Activated CD4-positive, CD25-positive, alpha-beta regulatory T cell treated with anti-CD3 and anti-CD28 coated beads, Interleukin-2, amount 50 U/mL, for 16 hours (primary cell): ENCODE results near the gene SAP25.
A peak's percentile ranks its signal among the peaks of the same experiment; 100 is the strongest.

Experiments used
- DNase-seq: peaks from one replicate; pipeline ENCODE4 v3.0.0-alpha.2; 2020; ENCODE audit warnings: low read depth, low spot score

SAP25 gene

DNA sequence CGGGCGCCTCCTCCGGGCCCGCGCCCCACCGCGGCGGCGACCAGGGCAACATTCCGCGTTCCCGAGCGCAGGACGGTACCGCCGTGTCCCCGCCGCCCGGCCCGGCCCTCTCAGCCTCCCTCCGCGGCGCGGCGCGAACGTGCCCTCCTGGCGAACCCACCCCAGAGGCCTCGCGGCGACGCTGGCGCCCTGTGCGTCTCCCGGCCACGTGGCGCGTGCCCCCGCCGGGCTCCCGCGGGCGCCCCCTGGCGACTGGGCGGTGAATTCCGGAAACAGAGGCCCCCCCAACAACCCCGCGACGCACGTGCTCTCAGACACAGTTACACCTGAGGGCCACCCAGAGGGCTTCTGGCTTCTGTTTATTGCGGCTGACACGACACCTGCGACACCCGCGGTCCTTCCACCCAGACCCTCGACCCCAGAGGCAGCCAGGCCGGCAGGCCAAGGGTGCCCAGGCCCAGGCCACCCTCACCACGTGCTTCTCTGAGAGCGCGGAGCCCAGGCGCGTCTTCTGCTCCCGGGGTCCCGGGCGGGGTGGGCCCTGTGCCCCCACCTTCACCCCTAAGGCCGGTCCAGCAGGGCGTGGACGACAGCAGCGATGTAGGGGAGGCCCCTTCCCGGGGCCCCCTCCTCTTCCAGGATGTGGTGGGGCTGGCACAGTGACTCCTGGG, at the start of gene SAP25:
Gene SAP25 (minus strand): TSS at position 210 of the 671 bp plus-strand sequence. CDS start 158 bp downstream, at position 52.
- no peak for DNase-seq

DNA sequence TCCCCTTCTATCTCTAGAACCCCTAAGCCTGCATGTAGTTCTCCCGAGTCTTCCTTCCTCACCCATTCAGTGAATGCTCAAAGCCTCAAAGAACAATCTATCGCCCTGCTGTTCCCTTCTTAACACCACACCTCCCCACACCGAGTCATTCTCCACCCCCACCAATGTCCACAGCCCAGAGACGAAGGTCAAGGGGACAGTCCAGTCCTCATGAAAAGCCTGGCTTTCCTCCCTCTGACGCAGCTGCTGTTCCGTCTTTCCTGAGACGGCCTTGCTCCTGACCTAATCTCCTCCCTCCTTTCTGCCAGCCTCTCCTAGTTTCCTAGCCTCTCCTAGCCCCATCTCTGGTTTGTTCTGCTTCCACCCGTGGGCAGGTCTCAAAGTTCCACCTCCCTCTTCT, 47.9 kb upstream of the SAP25 start:
- no peak for DNase-seq

DNA sequence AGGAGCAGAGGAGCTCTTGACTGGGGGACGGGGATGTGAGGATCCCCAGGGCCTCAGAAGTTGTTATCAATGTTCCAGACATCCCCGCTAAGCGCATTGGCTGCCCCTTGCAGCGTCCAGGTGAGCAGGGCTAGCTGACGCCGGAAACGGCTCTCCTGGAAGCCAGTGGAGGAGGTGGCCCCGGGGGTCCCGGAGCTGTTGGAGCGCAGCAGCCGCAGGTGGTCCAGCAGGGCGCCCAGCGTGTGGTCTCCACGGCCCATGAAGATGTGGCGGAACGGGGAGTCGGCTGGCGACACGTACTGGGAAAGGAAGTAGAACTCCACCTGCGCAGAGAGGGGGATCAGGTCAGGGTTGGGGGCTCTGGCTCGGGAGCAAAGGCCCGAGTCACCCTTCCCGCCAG, 47.1 kb upstream of the SAP25 start:
- no peak for DNase-seq

DNA sequence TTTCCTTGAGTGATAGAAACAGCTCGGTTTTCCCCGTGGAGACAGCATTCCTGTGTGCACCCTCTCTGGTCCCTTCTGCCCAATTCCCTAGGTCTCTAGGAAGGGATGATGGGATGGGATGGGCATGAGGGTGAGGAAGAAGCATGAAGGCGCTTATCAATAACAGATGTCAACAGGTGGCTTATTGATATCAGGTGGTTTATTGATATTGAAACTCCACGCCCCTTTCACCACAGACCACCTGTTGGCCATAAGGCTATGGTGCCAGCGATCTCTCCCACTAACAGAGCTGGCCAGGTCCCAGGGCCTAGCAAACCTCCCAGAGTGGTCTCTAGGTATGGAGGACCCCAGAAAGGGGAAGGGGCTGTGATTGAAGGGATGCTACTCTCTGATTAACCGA, 46.5 kb upstream of the SAP25 start:
- no peak for DNase-seq

DNA sequence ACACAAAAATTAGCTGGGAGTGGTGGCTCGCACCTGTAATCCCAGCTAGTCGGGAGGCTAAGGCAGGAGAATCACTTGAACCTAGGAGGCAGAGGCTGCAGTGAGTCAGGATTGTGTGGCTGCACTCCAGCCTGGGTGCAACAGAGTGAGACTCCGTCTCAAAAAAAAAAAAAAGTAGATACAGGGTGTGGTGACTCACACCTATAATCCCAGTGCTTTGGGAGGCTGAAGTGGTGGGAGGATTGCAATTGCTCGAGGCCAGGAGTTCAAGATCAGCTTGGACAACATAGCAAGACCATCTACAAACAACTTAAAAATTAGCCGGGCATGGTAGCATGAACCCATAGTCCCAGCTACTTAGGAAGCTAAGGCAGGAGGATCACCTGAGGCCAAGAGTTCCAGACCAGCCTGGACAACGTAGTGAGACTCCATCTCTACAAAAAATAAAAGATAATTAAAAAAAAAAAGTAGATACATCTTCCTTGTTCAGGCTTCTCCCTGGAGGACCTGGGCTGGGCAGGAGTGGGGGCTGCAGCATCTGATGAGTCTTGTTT, 40.7 kb upstream of the SAP25 start:
- DNase-seq: no peak

DNA sequence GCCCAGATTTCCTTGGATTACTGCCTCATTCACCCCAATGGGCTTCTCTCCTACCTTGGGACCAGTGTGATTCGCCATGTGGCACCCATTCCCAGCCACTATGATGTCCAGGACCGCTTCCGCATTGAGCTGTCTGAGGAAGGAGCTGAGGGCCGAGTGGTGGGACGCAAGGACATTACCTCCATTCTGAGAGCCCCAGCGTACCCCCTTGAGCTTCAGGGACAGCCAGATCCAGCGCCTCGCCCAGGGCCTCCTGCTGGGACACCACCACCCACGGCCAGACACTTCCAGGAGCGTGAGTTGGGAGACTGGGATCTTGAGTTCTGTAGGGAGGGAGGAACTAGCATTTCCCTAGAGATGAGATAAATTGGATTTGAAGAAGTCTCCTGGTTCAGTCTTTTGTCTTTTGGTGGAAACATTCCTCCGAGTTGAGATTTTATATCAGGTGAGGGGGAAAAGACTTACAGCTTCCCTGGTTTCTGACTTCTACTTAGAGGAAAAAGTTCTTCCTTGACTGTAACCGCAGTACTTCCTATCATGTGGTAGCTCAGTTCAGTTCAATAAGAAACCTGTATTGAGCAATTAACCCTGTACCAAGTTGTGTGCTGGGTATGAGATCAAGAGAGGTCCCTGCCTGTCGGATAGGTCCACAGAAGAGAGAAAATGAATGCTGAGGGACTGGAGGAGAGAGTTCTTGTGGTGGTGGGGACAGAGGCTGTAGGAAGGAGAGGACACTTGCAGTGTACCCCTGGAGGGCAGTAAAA, 39.9 kb upstream of the SAP25 start:
- DNase-seq: no peak

DNA sequence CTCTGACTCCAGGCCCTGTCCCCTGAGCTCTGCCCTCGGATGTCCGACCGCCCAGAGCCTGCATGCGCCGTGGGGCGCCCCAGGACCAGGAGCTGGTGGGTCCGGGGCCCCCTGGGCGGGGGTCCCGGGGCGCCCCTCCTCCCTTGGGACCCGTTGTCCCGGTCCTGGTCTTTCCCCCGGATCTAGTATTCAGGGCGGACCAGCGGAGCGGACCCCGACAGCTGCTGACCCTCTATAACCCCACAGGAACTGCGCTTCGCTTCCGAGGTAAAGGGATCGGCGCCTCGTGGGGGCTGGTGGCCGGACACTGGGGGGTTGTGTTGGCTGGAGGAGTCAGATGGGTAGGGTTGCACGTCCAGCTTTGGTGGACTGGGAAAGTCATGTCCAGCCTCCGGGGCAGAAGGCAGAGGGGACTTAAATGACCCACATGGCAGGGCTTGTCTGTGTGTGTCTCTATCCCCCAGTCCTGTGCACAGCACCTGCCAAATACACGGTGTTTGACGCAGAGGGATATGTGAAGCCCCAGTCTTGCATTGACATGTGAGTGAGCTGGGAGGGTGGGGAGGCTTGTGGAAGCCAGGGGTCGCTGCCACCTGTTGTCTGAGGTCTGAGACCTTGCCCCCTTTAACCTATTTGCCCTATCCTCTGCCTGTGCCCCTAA, 39.2 kb upstream of the SAP25 start:
- no peak for DNase-seq

DNA sequence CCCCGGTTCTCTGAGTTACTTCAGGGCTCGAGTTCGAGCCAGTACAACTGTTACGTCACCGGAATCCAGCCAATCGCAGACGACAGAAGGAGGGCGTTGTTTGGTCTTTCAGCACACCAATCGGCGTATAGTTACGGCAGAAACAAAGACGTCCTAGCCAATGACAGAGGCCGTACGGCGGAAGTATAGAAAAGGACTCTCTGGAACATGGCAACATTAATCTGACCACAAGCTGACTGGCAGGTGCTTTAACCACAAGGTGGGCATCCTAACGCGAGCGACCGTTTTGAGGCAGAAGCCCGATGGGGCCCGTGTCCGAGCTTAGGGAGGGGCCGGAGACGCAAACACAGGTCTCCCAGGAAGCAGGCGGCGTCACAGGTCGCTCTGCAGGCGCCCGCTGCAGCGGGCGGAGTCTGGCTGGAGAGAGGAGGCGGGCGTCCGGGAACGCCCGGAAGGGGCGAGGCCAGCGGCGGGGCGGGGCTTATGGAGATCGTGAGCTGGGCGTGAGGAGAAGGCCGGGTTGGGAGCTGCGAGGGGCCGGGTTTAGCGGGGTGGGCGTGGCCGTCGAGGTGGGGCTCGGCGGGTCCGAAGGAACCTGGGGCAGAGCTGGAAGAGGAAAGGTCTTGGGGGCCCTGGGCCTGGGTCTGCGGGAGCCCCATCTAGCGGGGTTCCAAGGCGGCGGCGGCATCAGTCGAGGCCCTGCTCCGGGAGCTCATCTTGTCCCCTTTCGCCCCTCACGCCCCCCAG, 38.5 kb upstream of the SAP25 start, which contains the start of gene MOSPD3:
Gene MOSPD3 (plus strand): TSS at position 558 of the 747 bp plus-strand sequence. CDS start 252 bp downstream, outside the sequence.
- peak; percentile 94 for DNase-seq

DNA sequence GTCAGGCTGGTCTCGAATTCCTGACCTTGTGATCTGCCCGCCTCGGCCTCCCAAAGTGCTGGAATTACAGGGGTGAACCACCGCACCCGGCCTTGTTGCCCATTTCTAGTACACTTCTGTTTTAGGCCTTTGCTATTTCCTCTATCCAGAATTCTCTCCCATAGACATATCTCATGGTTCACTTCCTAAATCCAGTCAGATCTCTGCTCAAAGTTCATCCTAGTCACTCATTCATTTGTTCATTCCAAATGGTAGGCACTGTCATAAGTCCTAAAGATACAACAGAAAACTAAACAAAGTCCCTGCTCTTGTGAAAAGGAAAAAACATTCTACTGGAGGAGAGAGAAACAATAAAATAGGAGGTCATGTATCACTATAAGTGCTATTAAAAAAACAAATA, 36.3 kb upstream of the SAP25 start:
- DNase-seq: no peak

DNA sequence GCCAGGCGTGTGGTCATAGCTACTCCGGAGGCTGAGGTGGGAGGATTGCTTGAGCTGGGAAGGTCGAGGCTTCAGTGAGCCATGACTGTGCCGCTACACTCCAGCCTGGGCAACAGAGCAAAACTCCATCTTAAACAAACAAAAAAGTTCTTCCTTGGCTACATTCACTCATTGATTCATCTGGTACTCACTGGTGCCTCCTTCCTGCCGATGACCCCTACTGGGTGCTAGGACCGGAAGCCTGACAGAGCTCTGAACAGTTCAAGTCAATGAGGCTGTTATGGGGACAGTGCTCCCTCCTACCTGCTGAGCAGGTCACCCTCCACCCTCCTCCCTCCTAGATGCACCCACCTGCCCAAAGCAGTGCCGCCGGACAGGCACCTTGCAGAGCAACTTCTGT, 33.4 kb upstream of the SAP25 start:
- no peak for DNase-seq

DNA sequence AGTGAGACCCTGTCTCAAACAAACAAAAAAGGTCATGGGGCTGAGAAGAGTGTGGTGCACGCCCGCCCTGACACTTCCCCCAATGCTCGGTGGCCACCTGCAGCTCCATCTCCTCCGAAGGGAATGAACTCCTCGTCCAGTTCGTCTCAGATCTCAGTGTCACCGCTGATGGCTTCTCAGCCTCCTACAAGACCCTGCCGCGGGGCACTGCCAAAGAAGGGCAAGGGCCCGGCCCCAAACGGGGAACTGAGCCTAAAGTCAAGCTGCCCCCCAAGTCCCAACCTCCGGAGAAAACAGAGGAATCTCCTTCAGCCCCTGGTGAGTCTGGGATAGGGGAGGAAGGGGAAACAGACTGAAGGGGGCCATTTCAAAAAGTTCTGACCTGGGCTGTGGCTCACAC, 32.6 kb upstream of the SAP25 start:
- no peak for DNase-seq

DNA sequence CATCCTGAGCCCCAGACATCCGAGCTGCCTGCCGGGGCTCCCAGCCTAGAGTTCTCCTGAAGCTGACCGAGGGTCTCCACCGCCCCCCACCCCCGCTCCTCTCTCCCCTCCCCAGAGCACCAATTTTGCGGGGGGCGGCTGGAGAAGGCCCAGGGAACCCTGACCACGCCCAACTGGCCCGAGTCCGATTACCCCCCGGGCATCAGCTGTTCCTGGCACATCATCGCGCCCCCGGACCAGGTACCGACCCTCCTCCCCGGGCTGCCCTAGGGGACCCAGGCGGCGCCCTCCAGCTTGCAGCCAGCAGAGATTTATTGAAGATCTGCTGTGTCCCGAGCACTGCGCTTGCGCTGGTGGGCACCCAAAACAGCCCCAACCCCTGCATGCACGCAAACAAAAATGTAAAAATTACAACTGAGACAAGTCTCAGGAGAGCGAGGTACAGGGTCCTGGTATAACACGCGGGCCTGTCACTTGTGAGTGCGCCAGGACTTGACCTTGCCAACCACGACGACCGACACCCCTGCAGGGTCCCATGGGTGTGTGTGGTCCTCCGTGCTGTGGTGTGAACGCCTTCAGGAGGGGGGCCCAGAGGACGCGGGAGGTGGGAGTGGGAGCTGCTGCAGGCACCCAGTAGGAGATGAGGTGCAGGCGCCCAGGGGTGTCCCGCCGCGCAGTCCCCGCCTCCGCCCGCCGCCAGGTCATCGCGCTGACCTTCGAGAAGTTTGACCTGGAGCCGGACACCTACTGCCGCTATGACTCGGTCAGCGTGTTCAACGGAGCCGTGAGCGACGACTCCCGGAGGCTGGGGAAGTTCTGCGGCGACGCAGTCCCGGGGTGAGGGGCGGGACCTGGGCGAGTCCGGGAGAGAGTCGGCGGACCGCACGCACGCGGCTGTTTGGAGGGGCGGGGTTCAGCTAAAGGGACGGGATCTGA, 31.5 kb upstream of the SAP25 start:
- DNase-seq: no peak

DNA sequence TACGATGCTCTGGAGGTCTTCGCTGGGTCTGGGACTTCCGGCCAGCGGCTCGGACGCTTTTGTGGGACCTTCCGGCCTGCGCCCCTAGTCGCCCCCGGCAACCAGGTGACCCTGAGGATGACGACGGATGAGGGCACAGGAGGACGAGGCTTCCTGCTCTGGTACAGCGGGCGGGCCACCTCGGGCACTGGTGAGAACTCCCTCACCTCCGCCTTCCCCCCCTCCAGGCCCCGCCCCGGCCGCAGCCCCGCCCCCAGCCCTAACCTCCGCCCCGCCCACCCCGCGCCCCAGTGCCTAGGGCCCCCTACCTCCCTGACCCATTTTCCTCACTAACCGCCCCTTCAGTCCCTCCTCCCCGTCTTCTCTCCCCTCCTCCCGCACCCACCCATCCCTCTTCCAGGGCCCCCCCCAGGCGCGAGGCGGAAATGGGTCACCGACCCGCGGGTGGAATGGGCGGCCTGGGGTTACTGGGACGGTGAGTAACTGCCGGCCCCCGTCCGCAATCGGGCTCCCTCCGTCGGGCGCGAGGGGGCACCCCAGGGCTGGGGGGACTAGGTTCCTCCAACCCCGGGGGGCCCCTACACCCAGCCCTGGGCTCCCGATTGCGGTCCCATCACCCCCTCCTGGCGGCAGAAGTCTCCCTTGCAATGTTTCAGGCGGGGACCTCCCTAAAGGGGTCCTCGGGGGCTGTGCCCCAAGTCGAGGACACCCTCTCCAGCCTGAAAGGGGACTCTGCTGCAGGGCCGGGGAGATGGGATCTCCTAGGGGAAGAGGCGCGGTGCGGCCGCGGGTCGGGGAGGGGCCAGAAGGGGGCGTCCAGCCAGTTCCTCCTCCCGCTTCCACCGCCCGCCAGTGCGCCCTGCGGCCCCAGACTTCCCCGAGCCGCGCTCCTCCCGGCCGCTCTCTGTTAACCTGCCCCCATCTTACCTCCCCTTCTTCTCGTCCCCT, 30.6 kb upstream of the SAP25 start:
- DNase-seq: peak; percentile 44

DNA sequence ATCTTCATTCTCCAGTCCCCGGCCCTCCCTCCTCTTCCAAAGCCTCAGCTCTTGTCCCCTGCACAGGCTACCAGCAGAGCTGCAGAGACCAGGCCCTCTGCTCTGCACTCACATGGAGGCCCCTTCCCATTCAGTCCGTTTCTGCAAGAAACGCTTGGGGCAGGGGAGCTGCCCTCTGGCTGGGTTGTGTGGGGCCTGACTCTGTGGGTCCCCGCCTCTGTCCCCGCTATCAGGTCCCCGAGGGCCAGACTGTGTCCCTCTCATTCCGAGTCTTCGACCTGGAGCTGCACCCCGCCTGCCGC, 30.0 kb upstream of the SAP25 start:
- no peak for DNase-seq

DNA sequence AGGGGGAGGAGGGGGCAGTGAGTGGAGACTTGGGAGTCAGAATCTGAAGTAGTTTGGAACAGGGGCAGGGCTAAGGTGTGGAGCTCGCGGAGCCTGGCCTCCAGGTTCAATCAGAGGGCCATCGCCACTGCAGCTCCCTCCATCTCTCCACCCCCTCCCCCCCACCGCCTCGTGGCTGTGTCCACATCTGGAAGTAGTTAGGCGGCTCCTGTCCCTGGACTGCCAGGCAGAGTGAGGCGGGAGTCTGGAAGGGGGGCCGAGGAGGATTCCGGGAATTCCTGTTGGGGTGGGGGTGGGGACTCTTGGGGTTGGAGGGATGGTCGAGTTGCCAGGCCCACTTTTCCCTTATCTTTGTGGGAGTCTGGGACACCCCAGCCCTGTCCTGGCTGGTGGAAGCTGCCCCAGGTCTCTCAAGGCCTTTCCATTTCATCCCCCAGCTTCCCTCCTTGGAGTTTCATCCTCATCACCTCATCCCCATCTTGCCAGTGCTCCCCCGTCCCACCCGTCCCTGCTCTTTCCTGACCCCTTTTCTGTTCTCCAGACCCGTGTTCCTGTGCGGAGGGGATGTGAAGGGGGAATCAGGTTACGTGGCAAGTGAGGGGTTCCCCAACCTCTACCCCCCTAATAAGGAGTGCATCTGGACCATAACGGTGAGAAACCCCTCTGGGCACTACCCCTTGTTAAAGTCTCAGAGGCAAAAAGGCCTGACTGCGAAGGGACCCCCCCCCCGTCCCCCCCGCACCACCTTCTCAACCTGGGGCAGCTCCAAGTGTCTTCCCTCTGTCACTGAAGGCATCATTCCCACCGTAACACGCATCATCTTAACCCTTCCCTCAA, 29.4 kb upstream of the SAP25 start:
- no peak for DNase-seq

DNA sequence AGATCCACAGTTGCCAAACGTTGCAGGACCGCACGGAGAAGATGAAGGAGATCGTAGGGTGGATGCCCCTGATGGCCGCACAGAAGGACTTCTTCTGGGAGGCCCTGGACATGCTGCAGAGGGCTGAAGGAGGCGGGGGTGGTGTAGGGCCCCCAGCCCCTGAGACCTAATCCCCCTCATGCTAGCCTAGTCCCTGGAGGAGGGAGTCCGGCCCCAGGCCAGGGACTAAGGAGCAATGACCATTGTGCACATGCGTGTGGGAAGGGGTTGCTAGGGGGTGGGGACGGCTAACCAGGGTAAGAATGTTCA, 27.0 kb upstream of the SAP25 start:
- DNase-seq: no peak

DNA sequence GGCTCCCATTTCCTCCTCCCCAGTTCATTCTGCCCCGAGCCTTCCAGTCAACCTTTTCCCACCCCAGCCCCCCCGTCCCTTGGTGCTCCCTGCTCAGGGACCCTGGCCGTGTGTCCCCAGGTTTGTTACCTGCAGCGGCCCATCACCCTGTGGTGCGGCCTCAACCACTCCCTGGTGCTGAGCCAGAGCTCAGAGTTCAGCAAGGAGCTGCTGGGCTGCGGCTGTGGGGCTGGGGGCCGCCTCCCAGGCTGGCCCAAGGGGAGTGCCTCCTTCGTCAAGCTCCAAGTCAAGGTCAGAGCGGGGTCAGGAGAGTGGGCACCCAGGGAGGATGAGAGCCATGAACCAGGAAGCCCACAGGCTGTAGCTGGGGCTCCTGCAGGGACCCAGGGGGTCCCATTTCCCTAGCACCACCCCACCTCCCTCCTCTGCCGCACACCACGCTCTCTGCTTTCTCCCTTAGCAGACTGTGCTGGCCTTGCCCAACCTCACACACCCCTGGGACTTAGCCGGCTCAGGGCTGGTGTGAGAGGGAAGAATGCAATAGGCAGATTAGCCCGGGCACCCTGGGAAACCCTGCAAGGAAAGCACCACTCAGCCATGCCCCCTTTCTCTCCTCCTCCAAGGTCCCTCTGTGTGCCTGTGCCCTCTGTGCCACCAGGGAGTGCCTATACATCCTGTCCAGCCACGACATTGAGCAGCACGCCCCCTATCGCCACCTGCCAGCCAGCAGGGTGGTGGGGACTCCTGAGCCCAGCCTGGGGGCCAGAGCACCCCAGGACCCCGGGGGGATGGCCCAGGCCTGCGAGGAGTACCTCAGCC, 26.4 kb upstream of the SAP25 start:
- DNase-seq: no peak

DNA sequence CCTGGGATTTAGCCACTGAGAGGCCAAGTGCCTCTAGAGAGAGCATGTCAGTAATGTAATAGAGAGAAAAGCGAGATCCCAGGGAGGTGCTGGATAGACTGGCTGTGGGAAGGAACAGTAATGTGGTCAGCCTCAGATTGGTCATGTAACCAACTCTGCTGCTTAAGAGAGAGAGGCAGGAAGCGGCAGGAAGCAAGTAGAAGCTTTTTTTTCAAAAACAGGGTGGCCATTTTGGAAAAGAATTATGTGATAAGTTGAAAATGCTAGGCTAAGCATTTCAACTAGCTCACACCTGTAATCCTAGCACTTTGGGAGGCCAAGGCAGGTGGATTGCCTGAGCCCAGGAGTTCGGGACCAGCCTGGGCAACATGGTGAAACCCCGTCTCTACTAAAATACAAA, 24.7 kb upstream of the SAP25 start:
- no peak for DNase-seq
